A549 (cell line): ENCODE results near the gene CTAGE9. TPM values are rescaled to one million over a fixed set of nuclear protein-coding genes. Genes with fewer than 3 reads are reported as not detected.

ENCODE experiments used
- ATAC-seq, 2 experiments: fragments of 200-7000 bp in 1 of 2; fragments of >200 bp in 1 of 2; cut with Nextera tagmentation in 1 of 2; cut with Tn5 transposase in 1 of 2; 3 replicates each; pipeline versions ENCODE4 v1.8.0 to v1.9.1; 2018 to 2020; ENCODE audit warnings: mild to moderate bottlenecking in 1 of 2, moderate library complexity in 1 of 2
- CTCF ChIA-PET: fragments of 300-600 bp; sonication (Branson Sonifier 250); formaldehyde crosslinking; extraction: SDS; loops from one replicate; lab custom pipeline; 2021; ENCODE audit warnings: antibody characterized with exemption, inconsistent platforms; lab: Yijun Ruan, JAX
- POLR2A ChIA-PET: fragments of 350-600 bp; formaldehyde crosslinking; extraction: SDS; loops from one replicate; lab custom pipeline; 2021; ENCODE audit warnings: antibody characterized with exemption, inconsistent platforms; lab: Yijun Ruan, JAX
- DNase-seq, 2 experiments: peaks; one replicate each; pipeline versions ENCODE4 v3.0.0 to v3.0.0-alpha.2; 2011 to 2016; ENCODE audit warnings: low read depth in 1 of 2, low spot score in 1 of 2
- FAIRE-seq: peaks from 2 replicates; lab custom pipeline; 2011; peaks lifted over from hg19 to GRCh38; lab: Jason Lieb, UNC
- H3K27ac ChIP-seq, 2 experiments: fragments of >200 bp; sonication (Bioruptor Twin); formaldehyde crosslinking; 3 replicates each; pipeline ENCODE4 v1.5.1; 2016 to 2017
- H3K4me1 ChIP-seq: fragments of >200 bp; sonication (Bioruptor Twin); formaldehyde crosslinking; 3 replicates; pipeline ENCODE4 v1.6.1; 2016
- H3K4me2 ChIP-seq: fragments of >200 bp; sonication (Bioruptor Twin); formaldehyde crosslinking; 3 replicates; pipeline ENCODE4 v1.6.1; 2016
- H3K4me3 ChIP-seq: fragments of >200 bp; sonication (Bioruptor Twin); formaldehyde crosslinking; 3 replicates; pipeline ENCODE4 v1.5.1; 2016
- H3K9me3 ChIP-seq: fragments of >200 bp; sonication (Bioruptor Twin); formaldehyde crosslinking; 3 replicates; pipeline ENCODE4 v1.6.1; 2016
- BHLHE40 ChIP-seq: IDR thresholded peaks from 2 replicates; pipeline ENCODE4 v1.6.1; 2012; ENCODE audit warnings: low read depth, low read length, inconsistent platforms
- CHD4 ChIP-seq: fragments of 200-600 bp; sonication (generic); IDR thresholded peaks from 2 replicates; pipeline ENCODE4 v1.6.1; 2016; ENCODE audit warnings: antibody characterized with exemption, mild to moderate bottlenecking, borderline replicate concordance
- EHF ChIP-seq: fragments of 250-450 bp; sonication (Bioruptor Pico); IDR thresholded peaks from 2 replicates; pipeline ENCODE4 v1.5.0; 2020; ENCODE audit warnings: mild to moderate bottlenecking
- FOSB ChIP-seq: fragments of 250-450 bp; sonication (Bioruptor Pico); IDR thresholded peaks from 2 replicates; pipeline ENCODE4 v1.5.0; 2020; ENCODE audit warnings: mild to moderate bottlenecking, moderate library complexity
- FOSL2 ChIP-seq, 2 experiments: fragments of 450-650 bp in 1 of 2; fragments of >200 bp in 1 of 2; sonication (Bioruptor Twin) in 1 of 2; formaldehyde crosslinking; IDR thresholded peaks; 2 replicates each; pipeline versions ENCODE4 v1.5.0 to v1.6.1; 2016 to 2020; ENCODE audit warnings: mild to moderate bottlenecking in 1 of 2, moderate library complexity in 1 of 2
- GATA3 ChIP-seq: IDR thresholded peaks from 2 replicates; pipeline ENCODE4 v1.6.1; 2012; ENCODE audit warnings: borderline replicate concordance
- HDAC2 ChIP-seq: fragments of 200-600 bp; sonication (generic); IDR thresholded peaks from 2 replicates; pipeline ENCODE4 v1.6.1; 2016
- HEYL ChIP-seq: fragments of 250-450 bp; sonication (Bioruptor Pico); IDR thresholded peaks from 2 replicates; pipeline ENCODE4 v1.8.0; 2021; ENCODE audit warnings: mild to moderate bottlenecking, moderate library complexity
- HOXB13 ChIP-seq: fragments of 250-450 bp; sonication (Bioruptor Pico); IDR thresholded peaks from 2 replicates; pipeline ENCODE4 v1.5.0; 2020; ENCODE audit warnings: low read depth, mild to moderate bottlenecking, moderate library complexity
- HOXB5 ChIP-seq: fragments of 250-450 bp; sonication (Bioruptor Pico); IDR thresholded peaks from 2 replicates; pipeline ENCODE4 v1.5.0; 2020; ENCODE audit warnings: mild to moderate bottlenecking, moderate library complexity
- JUN ChIP-seq, 2 experiments: fragments of >200 bp; sonication (Bioruptor Twin); formaldehyde crosslinking; IDR thresholded peaks; 2 replicates in 1 of 2; 3 replicates in 1 of 2; pipeline ENCODE4 v1.6.1; 2016 to 2017
- KDM5A ChIP-seq: fragments of 200-600 bp; sonication (generic); IDR thresholded peaks from 2 replicates; pipeline ENCODE4 v1.6.1; 2016; ENCODE audit warnings: antibody characterized with exemption, mild to moderate bottlenecking
- MYC ChIP-seq: IDR thresholded peaks from 2 replicates; pipeline ENCODE4 v1.6.1; 2012; ENCODE audit warnings: mild to moderate bottlenecking, inconsistent platforms, low read length, improper control_type of control experiment, borderline replicate concordance
- NPAS2 ChIP-seq: fragments of 250-450 bp; sonication (Bioruptor Pico); IDR thresholded peaks from 2 replicates; pipeline ENCODE4 v1.8.0; 2022; ENCODE audit warnings: mild to moderate bottlenecking, moderate library complexity, borderline replicate concordance
- PBX3 ChIP-seq: IDR thresholded peaks from 2 replicates; pipeline ENCODE4 v1.6.1; 2012
- PHF8 ChIP-seq: fragments of 200-600 bp; sonication (generic); IDR thresholded peaks from 2 replicates; pipeline ENCODE4 v1.6.1; 2016; ENCODE audit warnings: low read depth, mild to moderate bottlenecking, antibody characterized with exemption, moderate library complexity, borderline replicate concordance
- RAD21 ChIP-seq, 2 experiments: fragments of >200 bp in 1 of 2; sonication (Bioruptor Twin) in 1 of 2; formaldehyde crosslinking in 1 of 2; IDR thresholded peaks in 1 of 2; conservative IDR thresholded peaks in 1 of 2; 2 replicates in 1 of 2; 3 replicates in 1 of 2; pipeline ENCODE4 v1.6.1; 2012 to 2018; ENCODE audit warnings: inconsistent platforms in 1 of 2
- RFX5 ChIP-seq: fragments of 450-650 bp; IDR thresholded peaks from 2 replicates; pipeline ENCODE4 v1.7.1; 2014; ENCODE audit warnings: antibody characterized with exemption, mild to moderate bottlenecking, moderate library complexity
- RNF2 ChIP-seq: fragments of 200-600 bp; sonication (generic); IDR thresholded peaks from 2 replicates; pipeline ENCODE4 v1.6.1; 2016; ENCODE audit warnings: low read depth, mild to moderate bottlenecking, antibody characterized with exemption, moderate library complexity, borderline replicate concordance
- SMC3 ChIP-seq: fragments of >200 bp; sonication (Bioruptor Twin); formaldehyde crosslinking; IDR thresholded peaks from 3 replicates; pipeline ENCODE4 v1.6.1; 2018; ENCODE audit warnings: inconsistent platforms
- SREBF2 ChIP-seq: fragments of 450-650 bp; IDR thresholded peaks from 2 replicates; pipeline ENCODE4 v1.6.1; 2014; ENCODE audit warnings: mild to moderate bottlenecking, moderate library complexity
- TP53 ChIP-seq: fragments of 250-450 bp; sonication (Bioruptor Pico); IDR thresholded peaks from 2 replicates; pipeline ENCODE4 v1.5.0; 2021; ENCODE audit warnings: mild to moderate bottlenecking, moderate library complexity
- USF2 ChIP-seq: fragments of 450-650 bp; IDR thresholded peaks from 2 replicates; pipeline ENCODE4 v1.6.1; 2014; ENCODE audit warnings: antibody characterized with exemption
- ZC3H11A ChIP-seq: fragments of 450-650 bp; IDR thresholded peaks from 2 replicates; pipeline ENCODE4 v1.6.1; 2014; ENCODE audit warnings: antibody characterized with exemption, mild to moderate bottlenecking
- ZNF302 ChIP-seq: fragments of 250-450 bp; sonication (Bioruptor Pico); IDR thresholded peaks from 2 replicates; pipeline ENCODE4 v1.9.0; 2021; ENCODE audit warnings: inconsistent platforms, mild to moderate bottlenecking, moderate library complexity
- WGBS: methylation state at CpG from one replicate; pipeline ENCODE4 v1.1.6; 2017; ENCODE audit errors: missing lambda C conversion rate; 5-methylcytosine and 5-hydroxymethylcytosine counted together
- polyA plus RNA-seq, 4 experiments: library from polyadenylated mRNA; depleted of rRNA in 3 of 4; stranded (reverse); fragments of >200 nt; fragmentation: RNase III in 1 of 4; extraction: RNeasy Plus Mini Kit Qiagen cat#74134 plus additional on column Dnase treatment in 1 of 4; gene quantifications; 2 replicates in 3 of 4; 3 replicates in 1 of 4; pipeline ENCODE4 v1.2.3, GENCODE V29; 2011 to 2017
- TF ChIP-seq, protein P1 (sequence below): fragments of >200 bp; sonication (Bioruptor Twin); formaldehyde crosslinking; IDR thresholded peaks from 3 replicates; pipeline ENCODE4 v1.5.1; 2016

Gene CTAGE9
- polyA plus RNA-seq, 2 of the 4 experiments (the other 2 are of a cell fraction), result not detected

DNA sequence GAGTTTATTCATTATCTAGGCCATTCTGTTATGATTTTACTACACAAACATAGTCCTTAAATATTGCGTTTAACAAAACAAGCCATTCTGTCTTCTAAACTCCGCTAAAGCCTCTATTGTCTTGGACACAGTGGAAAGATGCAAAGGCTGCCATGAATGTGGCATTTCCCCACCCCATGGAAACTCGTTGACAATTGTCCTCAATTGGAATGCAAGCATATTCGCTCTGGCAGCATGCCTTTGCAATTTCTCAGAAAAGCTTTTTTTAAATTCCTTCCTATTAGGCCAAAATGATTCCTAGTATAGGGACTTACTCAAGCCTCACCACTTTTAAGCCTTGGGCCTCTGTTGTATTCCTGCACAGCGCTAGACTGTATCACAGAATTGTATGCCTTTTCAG, 32.4 kb downstream of the CTAGE9 start:
- FAIRE-seq, result no peak
- POLR2A ChIA-PET, result no interaction called here
- CTCF ChIA-PET, result no interaction called here

DNA sequence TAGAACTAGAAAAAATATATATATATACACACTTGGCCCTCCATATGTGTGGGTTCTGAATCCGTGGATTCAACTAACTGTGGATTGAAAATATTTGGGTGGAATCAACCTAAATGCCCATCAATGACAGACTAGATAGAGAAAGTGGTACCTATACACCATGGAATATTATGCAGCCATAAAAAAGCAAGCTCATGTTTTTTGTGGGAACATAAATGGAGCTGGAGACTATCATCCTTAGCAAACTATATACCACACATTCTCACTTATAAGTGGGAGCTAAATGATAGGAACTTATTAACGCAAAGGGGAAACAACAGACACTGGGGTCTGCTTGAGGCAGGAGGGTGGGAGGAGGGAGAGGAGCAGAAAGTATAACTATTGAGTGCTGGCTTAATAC, 37.6 kb downstream of the CTAGE9 start:
- WGBS, result 49% methylated on average over 2 of the region's 2 CpGs
- Histone ChIP-seq H3K9me3 (no peaks in the 10 kb centered on the region), H3K4me3 (no peak overlapping the region), H3K27ac (no peak overlapping the region), H3K4me2 (no peak overlapping the region), H3K4me1 (no peaks in the 10 kb centered on the region)
- no peak for DNase-seq
- no peak for FAIRE-seq
- TF ChIP-seq HOXB13 (CRISPR knock-in tag) (no peak), KDM5A (no peak), CHD4 (no peak), HOXB5 (no peak), FOSB (no peak), MYC (no peak), EHF (no peak), HDAC2 (no peak), BHLHE40 (no peak)
- TF ChIP-seq, protein P1, sequence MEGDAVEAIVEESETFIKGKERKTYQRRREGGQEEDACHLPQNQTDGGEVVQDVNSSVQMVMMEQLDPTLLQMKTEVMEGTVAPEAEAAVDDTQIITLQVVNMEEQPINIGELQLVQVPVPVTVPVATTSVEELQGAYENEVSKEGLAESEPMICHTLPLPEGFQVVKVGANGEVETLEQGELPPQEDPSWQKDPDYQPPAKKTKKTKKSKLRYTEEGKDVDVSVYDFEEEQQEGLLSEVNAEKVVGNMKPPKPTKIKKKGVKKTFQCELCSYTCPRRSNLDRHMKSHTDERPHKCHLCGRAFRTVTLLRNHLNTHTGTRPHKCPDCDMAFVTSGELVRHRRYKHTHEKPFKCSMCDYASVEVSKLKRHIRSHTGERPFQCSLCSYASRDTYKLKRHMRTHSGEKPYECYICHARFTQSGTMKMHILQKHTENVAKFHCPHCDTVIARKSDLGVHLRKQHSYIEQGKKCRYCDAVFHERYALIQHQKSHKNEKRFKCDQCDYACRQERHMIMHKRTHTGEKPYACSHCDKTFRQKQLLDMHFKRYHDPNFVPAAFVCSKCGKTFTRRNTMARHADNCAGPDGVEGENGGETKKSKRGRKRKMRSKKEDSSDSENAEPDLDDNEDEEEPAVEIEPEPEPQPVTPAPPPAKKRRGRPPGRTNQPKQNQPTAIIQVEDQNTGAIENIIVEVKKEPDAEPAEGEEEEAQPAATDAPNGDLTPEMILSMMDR, result no peak
- ChIA-PET POLR2A (no interaction called here), CTCF (interaction anchor here (1.3 kb wide), 1 partner anchor 21 kb away, joined by 6 read pairs; no protein-coding TSS in a partner anchor)
- no peak for ATAC-seq

More for the DNA sequence above, 32.4 kb downstream of the CTAGE9 start:
- Histone ChIP-seq H3K27ac (no peak overlapping the region), H3K4me2 (no peak overlapping the region), H3K9me3 (no peaks in the 10 kb centered on the region), H3K4me3 (no peak overlapping the region), H3K4me1 (no peaks in the 10 kb centered on the region)
- TF ChIP-seq ZNF302 (CRISPR knock-in tag) (no peak), CHD4 (no peak), RFX5 (no peak)
- ATAC-seq (no peak), DNase-seq (no peak)
- 60% methylated on average over 5 of the region's 5 CpGs for WGBS

DNA sequence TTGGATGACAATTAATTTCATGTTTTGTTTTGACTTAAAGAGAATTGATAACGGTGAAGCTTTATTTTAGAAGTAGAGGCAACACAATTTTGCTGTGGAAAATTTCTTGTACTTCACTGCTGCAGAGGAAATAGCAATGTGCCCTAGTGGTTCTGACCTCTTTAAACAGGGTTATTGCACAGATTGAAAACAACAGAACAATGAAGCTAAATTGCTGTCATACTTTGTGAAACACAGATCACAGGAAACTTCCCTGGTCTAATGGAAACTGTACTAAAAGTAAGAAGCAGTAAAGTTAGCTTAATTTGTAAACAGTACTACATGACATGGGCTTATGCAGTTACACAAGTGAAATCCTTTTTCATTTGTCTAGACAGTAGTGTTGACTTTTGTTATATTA, 40.9 kb downstream of the CTAGE9 start:
- Histone ChIP-seq H3K4me3 (no peak overlapping the region), H3K27ac (no peak overlapping the region), H3K9me3 (no peaks in the 10 kb centered on the region), H3K4me1 (no peaks in the 10 kb centered on the region), H3K4me2 (no peak overlapping the region)
- ATAC-seq (no peak), DNase-seq (no peak), FAIRE-seq (no peak)
- TF ChIP-seq RNF2, result no peak
- TF ChIP-seq RAD21 (conservative IDR thresholded peaks at IDR 0.05 in 1 of 2, IDR thresholded peaks at IDR 0.05 in 1 of 2), result no peak
- no peak for TF ChIP-seq KDM5A
- TF ChIP-seq TP53, result no peak
- no peak for TF ChIP-seq HOXB5
- no peak for TF ChIP-seq USF2
- no peak for TF ChIP-seq FOSL2 (IDR thresholded peaks at IDR 0.05)
- TF ChIP-seq FOSL2 (CRISPR knock-in tag; IDR thresholded peaks at IDR 0.05), result no peak
- no peak for TF ChIP-seq SMC3
- no peak for TF ChIP-seq PHF8
- no peak for TF ChIP-seq SREBF2
- TF ChIP-seq ZC3H11A, result no peak
- TF ChIP-seq GATA3, result no peak
- no peak for TF ChIP-seq JUN (IDR thresholded peaks at IDR 0.05)
- TF ChIP-seq PBX3, result no peak
- TF ChIP-seq FOSB, result no peak
- TF ChIP-seq HEYL, result no peak
- no peak for TF ChIP-seq NPAS2 (CRISPR knock-in tag)
- ChIA-PET POLR2A (no interaction called here), CTCF (interaction anchor here (0.9 to 1.4 kb wide), 2 partner anchors 24 to 245 kb away, joined by 3 to 4 read pairs; no protein-coding TSS in a partner anchor)
- WGBS, result 39% methylated on average over 1 of the region's 1 CpG
